COLO829 (cell line): ENCODE results near the gene CMIP.

Experiments
- DNase-seq: peaks from one replicate; pipeline ENCODE4 v3.0.0; 2012; ENCODE audit warnings: low spot score

The CMIP gene

GRCh38 chr16:81535679-81536360 is 91.2 kb downstream of the CMIP start:
- no peak for DNase-seq

GRCh38 chr16:81536648-81537047 is 92.0 kb downstream of the CMIP start:
- DNase-seq: no peak

GRCh38 chr16:81537721-81538561 is 93.3 kb downstream of the CMIP start:
- DNase-seq: no peak

- no peak for DNase-seq
These were observed 94.6 kb downstream of the CMIP start for GRCh38 chr16:81539009-81539758.

- no peak for DNase-seq
These were observed 95.3 kb downstream of the CMIP start for GRCh38 chr16:81539759-81540472.

GRCh38 chr16:81541314-81541713 is 96.7 kb downstream of the CMIP start:
- no peak for DNase-seq

- no peak for DNase-seq
These were observed 98.3 kb downstream of the CMIP start for GRCh38 chr16:81542609-81543570.

GRCh38 chr16:81543571-81543970 is 99.0 kb downstream of the CMIP start:
- DNase-seq: no peak

- no peak for DNase-seq
These were observed 99.7 kb downstream of the CMIP start for GRCh38 chr16:81544261-81544660.

- DNase-seq: no peak
These were observed 100.2 kb downstream of the CMIP start for GRCh38 chr16:81544700-81545271.

GRCh38 chr16:81545470-81546250 is 101.1 kb downstream of the CMIP start:
- no peak for DNase-seq

GRCh38 chr16:81546781-81547180 is 102.2 kb downstream of the CMIP start:
- DNase-seq: no peak

- DNase-seq: no peak
These were observed 102.8 kb downstream of the CMIP start for GRCh38 chr16:81547194-81547938.

GRCh38 chr16:81547939-81548216 is 103.3 kb downstream of the CMIP start:
- DNase-seq: no peak

- DNase-seq: no peak
These were observed 103.9 kb downstream of the CMIP start for GRCh38 chr16:81548551-81548875.

- no peak for DNase-seq
These were observed 104.4 kb downstream of the CMIP start for GRCh38 chr16:81548876-81549546.

GRCh38 chr16:81549547-81550431 is 105.2 kb downstream of the CMIP start:
- no peak for DNase-seq

- DNase-seq: no peak
These were observed 105.8 kb downstream of the CMIP start for GRCh38 chr16:81550432-81550808.
